Measurements from ENCODE around the gene WNT2.

The WNT2 gene

GRCh38 chr7:117269886-117270285 is 53.0 kb downstream of the WNT2 start:
- no CpG with 5 or more reads among the region's 3 CpGs for WGBS (ENCODE audit: extremely low coverage, insufficient coverage, insufficient read length)
- H2BK120ac ChIP-seq (ENCODE audit: insufficient read depth, low read length, poor library complexity) = no peak overlapping the region
- H3K36me3 ChIP-seq (ENCODE audit: control insufficient read depth in 1 of 2, insufficient read depth in 2 of 2, low read length in 2 of 2) = no peaks in the 10 kb centered on the region
- H3K4me2 ChIP-seq (ENCODE audit: low read length) = no peak overlapping the region
- no peak overlapping the region for H4K91ac ChIP-seq (ENCODE audit: low read depth, low read length)
- H3K4me3 ChIP-seq (ENCODE audit: low read depth, low read length) = no peak overlapping the region
- no peak for DNase-seq
- H2BK12ac ChIP-seq (ENCODE audit: low read length) = no peak overlapping the region
- no peaks in the 10 kb centered on the region for H3K79me1 ChIP-seq (ENCODE audit: low read length)
- no peak overlapping the region for H3K14ac ChIP-seq (ENCODE audit: low read length)
- no peak overlapping the region for H4K8ac ChIP-seq (ENCODE audit: low read depth, low read length)
- no peak overlapping the region for H3K27ac ChIP-seq (ENCODE audit: low read depth, low read length)
- no peaks in the 10 kb centered on the region for H3K79me2 ChIP-seq (ENCODE audit: control insufficient read depth, insufficient read depth, low read length, poor library complexity)
- no peaks in the 10 kb centered on the region for H3K27me3 ChIP-seq (ENCODE audit: insufficient read depth, low read length)
- no peak overlapping the region for H4K12ac ChIP-seq (ENCODE audit: low read depth, low read length)
- no peaks in the 10 kb centered on the region for H3K9me3 ChIP-seq (ENCODE audit: insufficient read depth, low read depth, low read length)
- no peak overlapping the region for H2AFZ ChIP-seq (ENCODE audit: insufficient read depth, low read length, poor library complexity)
- no peak overlapping the region for H2BK5ac ChIP-seq (ENCODE audit: low read depth, low read length, poor library complexity)
- no peak overlapping the region for H3K23ac ChIP-seq (ENCODE audit: low read length)
- H3K4ac ChIP-seq (ENCODE audit: low read depth, low read length) = no peak overlapping the region
- H3K9ac ChIP-seq (ENCODE audit: low read length) = no peak overlapping the region
- H3K4me1 ChIP-seq (ENCODE audit: control insufficient read depth in 1 of 2, insufficient read depth in 2 of 2, low read length in 2 of 2) = no peaks in the 10 kb centered on the region
- H2AK5ac ChIP-seq (ENCODE audit: low read length) = no peak overlapping the region
- H3K18ac ChIP-seq (ENCODE audit: low read length) = no peak overlapping the region

GRCh38 chr7:117269417-117269816 is 53.4 kb downstream of the WNT2 start:
- no CpG with 5 or more reads among the region's 5 CpGs for WGBS (ENCODE audit: extremely low coverage, insufficient coverage, insufficient read length)
- Histone ChIP-seq H3K23ac (ENCODE audit: low read length) (no peak overlapping the region), H2BK12ac (ENCODE audit: low read length) (no peak overlapping the region), H2BK5ac (ENCODE audit: low read depth, low read length, poor library complexity) (no peak overlapping the region), H3K4me3 (ENCODE audit: low read depth, low read length) (no peak overlapping the region), H3K79me2 (ENCODE audit: control insufficient read depth, insufficient read depth, low read length, poor library complexity) (no peaks in the 10 kb centered on the region), H3K36me3 (ENCODE audit: control insufficient read depth in 1 of 2, insufficient read depth in 2 of 2, low read length in 2 of 2) (no peaks in the 10 kb centered on the region), H4K8ac (ENCODE audit: low read depth, low read length) (no peak overlapping the region), H3K4me1 (ENCODE audit: control insufficient read depth in 1 of 2, insufficient read depth in 2 of 2, low read length in 2 of 2) (no peaks in the 10 kb centered on the region), H3K4me2 (ENCODE audit: low read length) (no peak overlapping the region), H4K91ac (ENCODE audit: low read depth, low read length) (no peak overlapping the region), H2AK5ac (ENCODE audit: low read length) (no peak overlapping the region), H3K9me3 (ENCODE audit: insufficient read depth, low read depth, low read length) (no peaks in the 10 kb centered on the region), H3K27me3 (ENCODE audit: insufficient read depth, low read length) (no peaks in the 10 kb centered on the region), H2AFZ (ENCODE audit: insufficient read depth, low read length, poor library complexity) (no peak overlapping the region), H3K9ac (ENCODE audit: low read length) (no peak overlapping the region), H3K79me1 (ENCODE audit: low read length) (no peaks in the 10 kb centered on the region), H3K27ac (ENCODE audit: low read depth, low read length) (no peak overlapping the region), H3K14ac (ENCODE audit: low read length) (no peak overlapping the region), H4K12ac (ENCODE audit: low read depth, low read length) (no peak overlapping the region), H2BK120ac (ENCODE audit: insufficient read depth, low read length, poor library complexity) (no peak overlapping the region), H3K18ac (ENCODE audit: low read length) (no peak overlapping the region), H3K4ac (ENCODE audit: low read depth, low read length) (no peak overlapping the region)
- DNase-seq = peak in 1 of 2 donors; percentile 5

- no peak overlapping the region for H2BK120ac ChIP-seq (ENCODE audit: insufficient read depth, low read length, poor library complexity)
- WGBS (ENCODE audit: extremely low coverage, insufficient coverage, insufficient read length) = no CpG with 5 or more reads among the region's 1 CpG
- H4K12ac ChIP-seq (ENCODE audit: low read depth, low read length) = no peak overlapping the region
These were observed 58.1 kb downstream of the WNT2 start for GRCh38 chr7:117264716-117265115.

GRCh38 chr7:117262546-117262945 is 60.3 kb downstream of the WNT2 start:
- Histone ChIP-seq H3K4me2 (ENCODE audit: low read length) (no peak overlapping the region), H3K18ac (ENCODE audit: low read length) (no peak overlapping the region), H2BK5ac (ENCODE audit: low read depth, low read length, poor library complexity) (no peak overlapping the region), H3K27me3 (ENCODE audit: insufficient read depth, low read length) (no peaks in the 10 kb centered on the region), H3K4me3 (ENCODE audit: low read depth, low read length) (no peak overlapping the region), H4K91ac (ENCODE audit: low read depth, low read length) (no peak overlapping the region), H3K4ac (ENCODE audit: low read depth, low read length) (no peak overlapping the region), H3K36me3 (ENCODE audit: control insufficient read depth in 1 of 2, insufficient read depth in 2 of 2, low read length in 2 of 2) (no peaks in the 10 kb centered on the region), H3K27ac (ENCODE audit: low read depth, low read length) (no peak overlapping the region), H3K9me3 (ENCODE audit: insufficient read depth, low read depth, low read length) (no peaks in the 10 kb centered on the region), H3K79me1 (ENCODE audit: low read length) (no peaks in the 10 kb centered on the region), H3K23ac (ENCODE audit: low read length) (no peak overlapping the region), H4K8ac (ENCODE audit: low read depth, low read length) (no peak overlapping the region), H3K9ac (ENCODE audit: low read length) (no peak overlapping the region), H3K79me2 (ENCODE audit: control insufficient read depth, insufficient read depth, low read length, poor library complexity) (no peaks in the 10 kb centered on the region), H2AK5ac (ENCODE audit: low read length) (no peak overlapping the region), H2BK120ac (ENCODE audit: insufficient read depth, low read length, poor library complexity) (no peak overlapping the region), H2AFZ (ENCODE audit: insufficient read depth, low read length, poor library complexity) (no peak overlapping the region), H4K12ac (ENCODE audit: low read depth, low read length) (no peak overlapping the region), H3K14ac (ENCODE audit: low read length) (no peak overlapping the region), H2BK12ac (ENCODE audit: low read length) (no peak overlapping the region), H3K4me1 (ENCODE audit: control insufficient read depth in 1 of 2, insufficient read depth in 2 of 2, low read length in 2 of 2) (no peaks in the 10 kb centered on the region)
- DNase-seq = no peak
- no CpG with 5 or more reads among the region's 2 CpGs for WGBS (ENCODE audit: extremely low coverage, insufficient coverage, insufficient read length)

More at GRCh38 chr7:117264716-117265115, 58.1 kb downstream of the WNT2 start:
- Histone ChIP-seq H4K91ac (ENCODE audit: low read depth, low read length) (no peak overlapping the region), H2BK12ac (ENCODE audit: low read length) (no peak overlapping the region), H3K4me1 (ENCODE audit: control insufficient read depth in 1 of 2, insufficient read depth in 2 of 2, low read length in 2 of 2) (no peaks in the 10 kb centered on the region), H3K27me3 (ENCODE audit: insufficient read depth, low read length) (no peaks in the 10 kb centered on the region), H3K14ac (ENCODE audit: low read length) (no peak overlapping the region), H3K23ac (ENCODE audit: low read length) (no peak overlapping the region), H3K36me3 (ENCODE audit: control insufficient read depth in 1 of 2, insufficient read depth in 2 of 2, low read length in 2 of 2) (no peaks in the 10 kb centered on the region), H3K4me3 (ENCODE audit: low read depth, low read length) (no peak overlapping the region), H3K79me1 (ENCODE audit: low read length) (no peaks in the 10 kb centered on the region), H3K4ac (ENCODE audit: low read depth, low read length) (no peak overlapping the region), H2AFZ (ENCODE audit: insufficient read depth, low read length, poor library complexity) (no peak overlapping the region), H2BK5ac (ENCODE audit: low read depth, low read length, poor library complexity) (no peak overlapping the region), H3K4me2 (ENCODE audit: low read length) (no peak overlapping the region), H3K18ac (ENCODE audit: low read length) (no peak overlapping the region), H3K9me3 (ENCODE audit: insufficient read depth, low read depth, low read length) (no peaks in the 10 kb centered on the region), H2AK5ac (ENCODE audit: low read length) (no peak overlapping the region), H4K8ac (ENCODE audit: low read depth, low read length) (no peak overlapping the region), H3K27ac (ENCODE audit: low read depth, low read length) (no peak overlapping the region), H3K9ac (ENCODE audit: low read length) (no peak overlapping the region), H3K79me2 (ENCODE audit: control insufficient read depth, insufficient read depth, low read length, poor library complexity) (no peaks in the 10 kb centered on the region)
- no peak for DNase-seq

Data from trophoblast cell (in vitro differentiated cells and primary cell).